ENCODE measurements around the gene PDE11A.

DNA sequence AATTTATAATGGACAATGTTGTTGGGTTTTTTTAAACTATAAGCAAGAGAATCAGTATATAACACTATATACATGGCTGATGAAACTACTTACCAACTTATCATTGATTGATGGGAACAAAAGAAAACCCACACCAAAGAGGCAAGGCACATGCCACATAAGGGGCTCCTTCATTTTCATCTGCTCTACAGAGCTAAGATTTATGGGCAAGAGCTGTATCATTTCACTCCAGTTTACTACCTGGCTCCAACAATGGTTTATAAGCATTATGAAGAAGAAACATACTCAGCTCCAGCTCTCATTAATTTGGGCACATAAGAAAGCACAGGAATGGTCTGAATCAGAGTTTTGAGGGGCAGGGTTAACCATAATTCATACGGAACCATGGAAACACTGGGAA is 396.8 kb downstream of the PDE11A start:
- TF ChIP-seq, protein P1, sequence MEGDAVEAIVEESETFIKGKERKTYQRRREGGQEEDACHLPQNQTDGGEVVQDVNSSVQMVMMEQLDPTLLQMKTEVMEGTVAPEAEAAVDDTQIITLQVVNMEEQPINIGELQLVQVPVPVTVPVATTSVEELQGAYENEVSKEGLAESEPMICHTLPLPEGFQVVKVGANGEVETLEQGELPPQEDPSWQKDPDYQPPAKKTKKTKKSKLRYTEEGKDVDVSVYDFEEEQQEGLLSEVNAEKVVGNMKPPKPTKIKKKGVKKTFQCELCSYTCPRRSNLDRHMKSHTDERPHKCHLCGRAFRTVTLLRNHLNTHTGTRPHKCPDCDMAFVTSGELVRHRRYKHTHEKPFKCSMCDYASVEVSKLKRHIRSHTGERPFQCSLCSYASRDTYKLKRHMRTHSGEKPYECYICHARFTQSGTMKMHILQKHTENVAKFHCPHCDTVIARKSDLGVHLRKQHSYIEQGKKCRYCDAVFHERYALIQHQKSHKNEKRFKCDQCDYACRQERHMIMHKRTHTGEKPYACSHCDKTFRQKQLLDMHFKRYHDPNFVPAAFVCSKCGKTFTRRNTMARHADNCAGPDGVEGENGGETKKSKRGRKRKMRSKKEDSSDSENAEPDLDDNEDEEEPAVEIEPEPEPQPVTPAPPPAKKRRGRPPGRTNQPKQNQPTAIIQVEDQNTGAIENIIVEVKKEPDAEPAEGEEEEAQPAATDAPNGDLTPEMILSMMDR (IDR thresholded peaks at IDR 0.05; ENCODE audit: low read depth, low read length): no peak
- no peak for TF ChIP-seq EZH2phosphoT487 (IDR thresholded peaks at IDR 0.05; ENCODE audit: low read depth)
